Measurements from ENCODE around the gene TSC22D1. TPM values are rescaled to one million over a fixed set of nuclear protein-coding genes. Genes with fewer than 3 reads are reported as not detected.

Gene TSC22D1
- total and polyA plus RNA-seq, 2 of the 4 experiments (the other 2 are of a cell fraction) = 30.8 to 42.2 TPM

GRCh38 chr13:44451126-44451525, 125.0 kb downstream of the TSC22D1 start:
- Histone ChIP-seq H3K79me1 (ENCODE audit: low read depth in 1 of 2, low read length in 2 of 2) (peaks cover 26 to 55% of the 10 kb centered on the region in 2 experiments), H4K91ac (ENCODE audit: insufficient read depth, low read depth, low read length) (no peak overlapping the region), H4K8ac (ENCODE audit: low read depth in 2 of 2, low read length in 2 of 2) (no peak overlapping the region), H2BK15ac (ENCODE audit: low read depth, low read length) (no peak overlapping the region), H3K9me3 (ENCODE audit: control insufficient read depth, insufficient read depth, low read length) (no peaks in the 10 kb centered on the region), H3K27me3 (ENCODE audit: control insufficient read depth, insufficient read depth, low read length) (no peaks in the 10 kb centered on the region), H2BK20ac (ENCODE audit: low read depth, low read length) (no peak overlapping the region), H4K20me1 (ENCODE audit: insufficient read depth, low read length) (peaks cover 24% of the 10 kb centered on the region), H3K4me1 (ENCODE audit: control insufficient read depth, insufficient read depth, low read length) (peaks cover 9% of the 10 kb centered on the region), H3K27ac (ENCODE audit: insufficient read depth, low read length) (peak overlapping the region; percentile 0; the same call in 1 of the 2 replicates), H2BK5ac (ENCODE audit: low read depth, low read length, poor library complexity, severe bottlenecking) (no peak overlapping the region), H3K4ac (ENCODE audit: low read depth, low read length) (peak overlapping the region; percentile 14; the same call in 1 of the 2 replicates), H3K14ac (replicated peaks; ENCODE audit: low read depth, low read length) (no peak overlapping the region), H3K56ac (ENCODE audit: extremely low read depth, insufficient read depth, low read length) (no peak overlapping the region), H4K5ac (ENCODE audit: low read depth, low read length) (no peak overlapping the region), H3K4me2 (ENCODE audit: low read depth, low read length) (peak overlapping the region; percentile 9; the same call in 1 of the 2 replicates), H3K36me3 (ENCODE audit: control insufficient read depth, insufficient read depth, low read length) (no peaks in the 10 kb centered on the region), H3K18ac (ENCODE audit: low read depth, low read length) (no peak overlapping the region; the same call in 1 of the 2 replicates), H2AK9ac (replicated peaks; ENCODE audit: low read depth, low read length, poor library complexity) (no peak overlapping the region), H3K23ac (ENCODE audit: low read depth, low read length) (peak overlapping the region; percentile 44; the same call in 1 of the 2 replicates), H3K9ac (ENCODE audit: low read depth, low read length) (no peak overlapping the region), H2AFZ (replicated peaks; ENCODE audit: low read length, poor library complexity) (peak overlapping the region; percentile 9), H2AK5ac (ENCODE audit: low read depth, low read length) (no peak overlapping the region; the same call in 1 of the 2 replicates), H2BK120ac (ENCODE audit: low read depth, low read length) (no peak overlapping the region), H3K4me3 (ENCODE audit: insufficient read depth, low read depth, low read length) (no peak overlapping the region), H3K9me1 (ENCODE audit: insufficient read depth, low read length) (peaks cover 5% of the 10 kb centered on the region; the same call in 1 of the 2 replicates)
- intact Hi-C loops (cut with micrococcal nuclease) = no loop called here
- no peak for TF ChIP-seq CTCF (conservative IDR thresholded peaks at IDR 0.05; ENCODE audit: low read depth, low read length)
- no peak for TF ChIP-seq FOS (IDR thresholded peaks at IDR 0.05; ENCODE audit: low read depth, low read length)
- no peak for TF ChIP-seq RCOR1 (IDR thresholded peaks at IDR 0.05; ENCODE audit: insufficient replicate concordance, low read length)
- no peak for TF ChIP-seq RAD21 (IDR thresholded peaks at IDR 0.05; ENCODE audit: low read length)
- no peak for TF ChIP-seq ELK1 (IDR thresholded peaks at IDR 0.05; ENCODE audit: borderline replicate concordance, low read depth, low read length)
- no peak for TF ChIP-seq NFE2L2 (IDR thresholded peaks at IDR 0.05; ENCODE audit: low read depth, low read length)
- no peak for TF ChIP-seq SMC3 (IDR thresholded peaks at IDR 0.05; ENCODE audit: low read depth, low read length)
- no peak for TF ChIP-seq MXI1 (IDR thresholded peaks at IDR 0.05; ENCODE audit: borderline replicate concordance, low read depth, low read length)
- no peak for TF ChIP-seq MAZ (IDR thresholded peaks at IDR 0.05; ENCODE audit: borderline replicate concordance, low read depth, low read length)
- TF ChIP-seq BHLHE40 (IDR thresholded peaks at IDR 0.05; ENCODE audit: low read depth, low read length) = no peak
- no peak for TF ChIP-seq CEBPB (IDR thresholded peaks at IDR 0.05; ENCODE audit: low read depth, low read length)
- no peak for TF ChIP-seq POLR2A (IDR thresholded peaks at IDR 0.05; ENCODE audit: low read depth, low read length)
- TF ChIP-seq MAFK (IDR thresholded peaks at IDR 0.05; ENCODE audit: low read depth, low read length) = no peak
- TF ChIP-seq RFX5 (IDR thresholded peaks at IDR 0.05; ENCODE audit: low read depth, low read length) = no peak
- no peak for TF ChIP-seq USF2 (IDR thresholded peaks at IDR 0.05; ENCODE audit: low read depth, low read length)
- TF ChIP-seq CHD1 (IDR thresholded peaks at IDR 0.05; ENCODE audit: low read depth, low read length) = no peak
- 59% methylated on average over 2 of the region's 12 CpGs; no CpG with 5 or more reads in 1 of the 2 experiments for WGBS, 2 experiments (ENCODE audit: extremely low coverage in 2 of 2, insufficient read length in 1 of 2)
- ChIA-PET CTCF (no interaction called here), POLR2A (ENCODE audit: unreplicated experiment) (no interaction called here)
- ATAC-seq (ENCODE audit: low read depth) = peak; percentile 69
- dilution Hi-C loops (cut with HindIII; ENCODE audit: low sequenced_read_pairs, unreplicated experiment) = loop anchor here (25.0 kb wide), 1 partner anchor 539 kb away; no protein-coding TSS in a partner anchor
- BruUV-seq (replicated peaks) = no TSS peak
- in situ Hi-C loops (cut with MboI; ENCODE audit: low sequenced_read_pairs) = no loop called here
- peak; percentile 27 for DNase-seq

Measured in IMR-90 (cell line).